Erythroblast (primary cell): ENCODE results near the gene ZMAT5.

ENCODE experiments used
- GATA1 ChIP-seq: IDR thresholded peaks from 2 replicates; pipeline ENCODE4 v1.6.1; 2011; ENCODE audit warnings: low read depth, mild to moderate bottlenecking, control low read depth, low read length, moderate library complexity
- POLR2A ChIP-seq: IDR thresholded peaks from 2 replicates; pipeline ENCODE4 v1.6.1; 2011; ENCODE audit warnings: mild to moderate bottlenecking, low read length

GRCh38 chr22:29756341-29756740 lies 10.5 kb downstream of the ZMAT5 start:
- no peak for TF ChIP-seq POLR2A
- TF ChIP-seq GATA1: no peak
